Measurements from ENCODE around the gene ARHGAP18. TPM values are rescaled to one million over a fixed set of nuclear protein-coding genes. Genes with fewer than 3 reads are reported as not detected.

Gene ARHGAP18
- total and polyA plus RNA-seq, 2 donors: 4.9 to 39.5 TPM

DNA sequence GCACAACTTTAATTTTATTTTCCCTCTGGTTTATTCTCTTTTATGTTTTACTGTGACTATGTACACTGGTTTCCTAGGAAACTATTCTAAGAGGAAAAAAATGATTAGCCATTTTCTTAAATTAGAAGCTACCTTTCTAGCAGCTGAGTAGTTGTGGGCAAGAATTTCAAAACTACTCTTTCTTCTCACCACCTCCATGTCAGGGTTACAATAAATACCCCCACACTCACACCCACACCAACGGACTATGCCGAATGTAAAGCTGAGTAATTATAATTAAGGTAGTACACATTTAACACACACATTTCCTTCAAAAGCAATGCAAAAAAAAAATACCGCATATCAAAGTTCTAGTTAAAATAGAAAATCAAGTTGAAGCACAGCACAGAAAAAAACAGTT lies 78.9 kb downstream of the ARHGAP18 start:
- Histone ChIP-seq H3K4me1 (ENCODE audit: insufficient read depth) (no peaks in the 10 kb centered on the region), H3K27ac (ENCODE audit: low read depth) (no peak overlapping the region), H3K4me3 (ENCODE audit: low read depth, low read length) (no peak overlapping the region), H3K36me3 (ENCODE audit: insufficient read depth) (peaks cover 2% of the 10 kb centered on the region)
- no peak for DNase-seq (ENCODE audit: extremely low spot score)
- 86% methylated on average over 3 of the region's 3 CpGs for WGBS

DNA sequence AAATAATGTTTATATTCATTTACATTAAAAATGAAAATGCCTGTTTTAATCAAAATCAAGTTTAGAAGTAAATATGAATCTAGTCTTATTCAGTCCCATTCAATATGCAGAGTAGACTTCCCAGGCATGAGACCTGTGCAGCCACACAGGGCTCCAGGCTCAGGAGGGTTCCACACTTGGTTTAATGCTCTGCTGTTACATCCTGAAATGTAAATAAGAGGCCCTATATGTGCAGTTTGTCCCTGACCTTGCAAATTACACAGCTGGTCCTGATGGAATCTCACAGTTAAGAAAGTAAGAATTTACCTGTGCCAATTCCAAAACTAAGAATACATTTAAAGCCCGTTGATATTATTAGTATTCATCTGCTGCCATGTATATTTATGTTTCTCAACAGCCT lies 79.4 kb downstream of the ARHGAP18 start:
- DNase-seq (ENCODE audit: extremely low spot score): no peak
- no peaks in the 10 kb centered on the region for H3K36me3 ChIP-seq (ENCODE audit: insufficient read depth)
- WGBS: 81% methylated on average over 1 of the region's 1 CpG
- H3K27ac ChIP-seq (ENCODE audit: low read depth): no peak overlapping the region
- no peaks in the 10 kb centered on the region for H3K4me1 ChIP-seq (ENCODE audit: insufficient read depth)
- H3K4me3 ChIP-seq (ENCODE audit: low read depth, low read length): no peak overlapping the region

DNA sequence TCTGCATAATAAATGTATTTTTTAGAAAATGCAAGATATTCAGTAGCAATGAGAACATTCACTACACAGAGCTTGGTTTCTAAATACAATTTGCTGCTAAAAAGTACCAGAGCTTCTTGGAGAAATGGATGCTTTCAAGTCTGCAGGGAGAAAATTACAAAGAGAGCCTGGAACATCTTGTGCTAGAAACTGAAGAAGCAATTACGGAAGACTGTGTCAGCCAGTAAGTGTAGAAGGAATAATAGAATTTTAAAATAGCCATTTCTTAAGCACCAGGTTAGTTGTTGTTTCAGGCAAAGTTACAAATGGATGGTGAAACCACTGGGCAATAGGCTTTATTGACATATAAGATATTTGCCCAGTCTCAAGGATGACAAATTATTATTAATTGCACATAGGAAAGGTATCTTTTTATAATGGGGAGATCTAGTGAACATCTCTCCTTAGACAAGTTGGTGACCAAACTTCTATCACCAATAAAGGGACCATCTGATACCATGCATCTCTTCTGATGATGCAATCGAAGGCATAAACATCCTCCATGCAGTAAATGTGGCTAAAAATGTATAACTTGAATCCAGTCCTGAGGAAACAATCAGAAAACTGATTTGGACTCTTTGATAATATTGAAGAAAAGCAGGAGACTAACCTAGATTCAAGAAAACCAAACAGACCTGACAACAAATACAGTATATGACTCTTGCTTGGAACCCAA lies 81.7 kb downstream of the ARHGAP18 start:
- Histone ChIP-seq H3K27ac (ENCODE audit: low read depth) (no peak overlapping the region), H3K4me3 (ENCODE audit: low read depth, low read length) (no peak overlapping the region), H3K4me1 (ENCODE audit: insufficient read depth) (no peaks in the 10 kb centered on the region), H3K36me3 (ENCODE audit: insufficient read depth) (no peaks in the 10 kb centered on the region)
- no peak for DNase-seq (ENCODE audit: extremely low spot score)
- WGBS: 99% methylated on average over 2 of the region's 2 CpGs

DNA sequence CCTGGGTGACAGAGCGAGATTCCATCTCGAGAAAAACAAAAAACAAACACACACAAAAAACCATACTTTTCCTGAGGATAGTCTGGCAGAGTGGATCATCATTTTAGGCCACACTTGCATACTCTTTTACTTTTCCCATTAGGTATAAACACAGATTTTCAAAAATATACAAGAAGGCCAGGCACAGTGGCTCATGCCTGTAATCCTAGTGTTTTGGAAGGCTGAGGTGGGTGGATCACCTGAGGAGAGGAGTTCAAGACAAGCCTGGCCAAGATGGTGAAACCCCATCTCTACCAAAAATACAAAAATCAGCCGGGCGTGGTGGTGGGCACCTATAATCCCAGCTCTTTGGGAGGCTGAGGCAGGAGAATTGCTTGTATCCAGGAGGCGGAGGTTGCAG lies 85.5 kb downstream of the ARHGAP18 start:
- H3K4me3 ChIP-seq (ENCODE audit: low read depth, low read length): no peak overlapping the region
- 87% methylated on average over 5 of the region's 5 CpGs for WGBS
- no peak for DNase-seq (ENCODE audit: extremely low spot score)
- H3K4me1 ChIP-seq (ENCODE audit: insufficient read depth): no peaks in the 10 kb centered on the region
- H3K36me3 ChIP-seq (ENCODE audit: insufficient read depth): no peaks in the 10 kb centered on the region
- H3K27ac ChIP-seq (ENCODE audit: low read depth): no peak overlapping the region

DNA sequence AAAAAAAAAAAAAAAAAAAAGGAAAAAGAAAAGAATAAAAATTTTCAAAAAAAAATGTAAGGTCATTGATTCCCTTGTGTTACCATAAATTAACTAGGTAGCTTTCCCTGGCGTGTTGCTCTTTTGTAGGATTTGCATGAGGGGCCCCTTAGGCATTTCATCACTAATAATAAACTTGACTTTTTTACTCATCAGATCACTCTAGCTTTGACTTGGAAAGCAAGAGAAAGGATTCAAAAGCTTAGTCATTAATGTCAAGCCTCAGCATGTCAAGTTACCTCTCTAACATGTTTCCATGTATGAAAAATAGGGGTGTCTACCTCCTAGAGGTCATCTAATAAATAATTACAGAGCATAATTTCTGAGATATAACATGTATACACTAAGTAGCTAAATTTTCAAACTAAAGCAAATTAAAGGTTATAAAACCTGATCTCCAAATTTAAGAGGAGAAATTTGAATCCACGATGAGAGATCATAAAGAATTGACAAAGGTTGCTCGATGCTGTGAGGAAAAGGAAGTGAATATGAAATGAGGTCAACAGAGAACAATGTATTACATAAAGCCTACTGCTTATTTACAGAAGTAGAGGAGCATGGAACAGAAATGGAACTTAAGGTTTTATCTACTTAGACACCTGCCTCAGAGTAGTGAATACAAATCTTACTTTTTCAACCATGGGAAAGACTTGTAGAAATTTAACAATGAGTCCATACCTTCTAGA lies 86.8 kb downstream of the ARHGAP18 start:
- no peaks in the 10 kb centered on the region for H3K36me3 ChIP-seq (ENCODE audit: insufficient read depth)
- 79% methylated on average over 3 of the region's 3 CpGs for WGBS
- H3K4me3 ChIP-seq (ENCODE audit: low read depth, low read length): no peak overlapping the region
- no peak for DNase-seq (ENCODE audit: extremely low spot score)
- H3K4me1 ChIP-seq (ENCODE audit: insufficient read depth): no peaks in the 10 kb centered on the region
- no peak overlapping the region for H3K27ac ChIP-seq (ENCODE audit: low read depth)

DNA sequence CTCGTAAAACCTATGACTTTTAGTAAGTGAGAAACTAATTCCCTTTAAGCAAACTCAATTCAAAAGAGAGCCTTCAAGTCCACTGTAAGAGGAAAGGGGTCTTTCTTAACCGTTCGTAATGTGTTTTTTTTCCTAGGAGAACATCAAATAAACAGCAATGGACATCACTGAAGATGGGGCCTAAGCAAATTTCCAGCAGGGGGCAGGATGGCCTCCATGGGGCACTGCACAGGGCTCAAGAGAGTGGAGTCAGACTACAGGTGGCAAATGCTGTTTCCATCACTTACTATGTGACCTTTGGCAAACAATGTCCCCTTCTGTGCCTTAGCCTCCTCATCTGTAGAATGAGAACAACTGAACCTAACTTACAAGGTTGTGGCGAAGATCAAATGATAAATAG lies 88.7 kb downstream of the ARHGAP18 start:
- no peaks in the 10 kb centered on the region for H3K4me1 ChIP-seq (ENCODE audit: insufficient read depth)
- DNase-seq (ENCODE audit: extremely low spot score): no peak
- no peak overlapping the region for H3K4me3 ChIP-seq (ENCODE audit: low read depth, low read length)
- H3K36me3 ChIP-seq (ENCODE audit: insufficient read depth): no peaks in the 10 kb centered on the region
- no peak overlapping the region for H3K27ac ChIP-seq (ENCODE audit: low read depth)
- WGBS: 86% methylated on average over 4 of the region's 4 CpGs

DNA sequence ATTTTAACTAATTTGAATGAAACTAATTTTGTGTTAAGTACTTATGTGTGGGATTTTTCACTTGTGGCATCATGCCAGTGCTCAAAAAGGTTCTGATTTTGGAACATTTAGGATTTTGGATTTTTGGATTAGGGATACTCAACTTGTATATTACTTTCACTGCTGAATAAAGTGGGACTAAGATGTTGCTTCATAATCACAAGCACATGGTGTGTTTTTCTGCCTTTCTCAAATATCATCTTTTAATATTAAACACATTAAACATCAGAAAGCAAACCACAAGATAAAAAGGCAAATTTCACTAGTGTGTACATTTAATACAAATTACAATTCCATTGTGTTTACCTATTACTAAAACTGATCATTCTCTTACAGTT lies 89.8 kb downstream of the ARHGAP18 start:
- no peak for DNase-seq (ENCODE audit: extremely low spot score)
- no peak overlapping the region for H3K4me3 ChIP-seq (ENCODE audit: low read depth, low read length)

DNA sequence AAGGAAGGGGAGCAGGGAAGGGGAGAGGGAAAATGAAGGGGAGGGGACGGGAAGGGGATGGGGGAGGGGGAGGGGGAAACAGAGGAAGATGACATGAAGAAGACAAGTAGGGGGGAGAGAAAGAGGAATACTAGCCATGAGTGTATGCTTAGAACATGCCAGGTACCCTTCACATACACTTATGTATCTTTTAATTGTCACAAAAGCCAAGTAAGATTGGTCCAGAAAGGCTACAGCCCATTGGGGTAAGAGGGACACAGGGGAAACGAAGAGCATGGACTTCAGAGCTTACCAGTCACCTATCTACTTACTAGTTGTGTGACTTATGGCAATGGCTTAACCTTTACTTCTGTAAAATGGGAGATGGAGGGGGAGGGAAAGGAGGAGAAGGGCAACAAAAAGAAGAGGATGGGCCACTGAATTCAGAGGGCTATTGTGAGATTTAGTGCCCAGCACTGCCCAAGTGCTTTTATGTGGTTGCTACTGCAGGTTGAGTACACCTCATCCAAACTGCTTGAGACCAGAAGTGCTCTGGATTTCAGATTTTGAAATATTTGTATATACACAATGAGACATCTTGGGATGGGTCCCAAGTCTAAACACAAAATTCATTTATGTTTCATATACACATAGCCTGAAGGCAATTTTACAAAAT lies 90.3 kb downstream of the ARHGAP18 start:
- Histone ChIP-seq H3K36me3 (ENCODE audit: insufficient read depth) (no peaks in the 10 kb centered on the region), H3K27ac (ENCODE audit: low read depth) (no peak overlapping the region), H3K4me3 (ENCODE audit: low read depth, low read length) (no peak overlapping the region), H3K4me1 (ENCODE audit: insufficient read depth) (no peaks in the 10 kb centered on the region)
- WGBS: 90% methylated on average over 2 of the region's 2 CpGs
- no peak for DNase-seq (ENCODE audit: extremely low spot score)

More for the DNA sequence above, 89.8 kb downstream of the ARHGAP18 start:
- H3K4me1 ChIP-seq (ENCODE audit: insufficient read depth): no peaks in the 10 kb centered on the region
- H3K36me3 ChIP-seq (ENCODE audit: insufficient read depth): no peaks in the 10 kb centered on the region
- H3K27ac ChIP-seq (ENCODE audit: low read depth): no peak overlapping the region

DNA sequence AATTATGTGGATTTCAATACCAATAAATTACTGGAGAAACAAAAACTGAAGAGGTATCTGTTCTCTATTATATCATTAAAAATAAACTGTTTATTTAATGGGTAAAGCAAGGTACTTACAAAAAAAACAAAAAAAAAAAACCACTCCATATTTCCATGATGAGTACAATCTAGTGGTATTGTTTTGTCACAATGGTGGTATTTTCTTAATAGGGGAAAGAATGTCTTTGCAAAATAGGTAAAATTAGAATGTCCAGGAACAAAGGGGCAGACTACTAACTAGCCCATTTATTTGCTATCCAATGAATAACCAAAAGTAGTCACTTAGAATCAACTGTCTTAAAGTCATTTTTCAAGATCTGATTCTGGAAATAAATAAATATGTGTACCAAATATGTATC lies 92.0 kb downstream of the ARHGAP18 start:
- H3K4me3 ChIP-seq (ENCODE audit: low read depth, low read length): no peak overlapping the region
- DNase-seq (ENCODE audit: extremely low spot score): no peak
- H3K27ac ChIP-seq (ENCODE audit: low read depth): no peak overlapping the region
- H3K36me3 ChIP-seq (ENCODE audit: insufficient read depth): no peaks in the 10 kb centered on the region
- H3K4me1 ChIP-seq (ENCODE audit: insufficient read depth): no peaks in the 10 kb centered on the region

DNA sequence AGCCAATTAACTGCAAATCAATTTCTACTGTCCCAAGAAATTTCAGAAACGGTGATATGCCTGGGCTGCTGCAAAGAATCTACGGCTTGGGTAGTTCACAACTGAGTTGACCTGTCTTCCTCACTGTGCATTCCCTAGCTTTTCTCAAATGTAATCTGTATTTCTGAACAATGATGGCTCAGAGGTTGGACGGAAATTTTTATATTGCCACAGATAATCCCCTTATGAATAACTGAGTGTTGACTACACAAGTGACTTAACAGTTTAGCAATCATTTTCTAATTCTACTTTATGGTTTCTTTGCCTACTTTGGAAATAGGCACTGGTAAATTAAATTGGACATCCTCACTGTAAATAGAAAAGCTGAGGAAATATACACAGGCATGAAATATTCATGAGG lies 94.5 kb downstream of the ARHGAP18 start:
- H3K4me1 ChIP-seq (ENCODE audit: insufficient read depth): no peaks in the 10 kb centered on the region
- 61% methylated on average over 3 of the region's 3 CpGs for WGBS

DNA sequence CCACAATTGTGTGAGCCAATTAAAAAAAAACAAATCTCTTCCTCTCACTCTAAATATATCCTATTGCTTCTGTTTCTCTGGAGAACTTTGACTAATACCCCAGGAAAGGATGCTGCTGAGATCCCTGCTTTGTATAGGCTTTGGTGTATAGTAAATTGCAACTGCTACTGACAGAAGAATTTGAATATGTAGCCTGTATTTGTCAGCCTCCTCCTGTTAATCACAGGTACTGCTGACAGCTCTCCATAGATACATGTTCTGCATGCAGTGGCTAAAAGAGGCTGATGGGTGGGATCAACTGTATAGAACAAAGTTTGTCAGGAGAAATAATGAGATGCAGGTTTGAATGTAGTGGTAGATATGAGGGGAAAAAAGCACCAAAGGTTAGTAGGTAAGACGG lies 95.0 kb downstream of the ARHGAP18 start:
- 98% methylated on average over 1 of the region's 1 CpG for WGBS
- Histone ChIP-seq H3K4me1 (ENCODE audit: insufficient read depth) (no peaks in the 10 kb centered on the region), H3K27ac (ENCODE audit: low read depth) (no peak overlapping the region), H3K4me3 (ENCODE audit: low read depth, low read length) (no peak overlapping the region), H3K36me3 (ENCODE audit: insufficient read depth) (peaks cover 1% of the 10 kb centered on the region)
- DNase-seq (ENCODE audit: extremely low spot score): no peak

More for the DNA sequence above, 94.5 kb downstream of the ARHGAP18 start:
- DNase-seq (ENCODE audit: extremely low spot score): no peak
- peaks cover 1% of the 10 kb centered on the region for H3K36me3 ChIP-seq (ENCODE audit: insufficient read depth)
- H3K27ac ChIP-seq (ENCODE audit: low read depth): no peak overlapping the region
- H3K4me3 ChIP-seq (ENCODE audit: low read depth, low read length): no peak overlapping the region

DNA sequence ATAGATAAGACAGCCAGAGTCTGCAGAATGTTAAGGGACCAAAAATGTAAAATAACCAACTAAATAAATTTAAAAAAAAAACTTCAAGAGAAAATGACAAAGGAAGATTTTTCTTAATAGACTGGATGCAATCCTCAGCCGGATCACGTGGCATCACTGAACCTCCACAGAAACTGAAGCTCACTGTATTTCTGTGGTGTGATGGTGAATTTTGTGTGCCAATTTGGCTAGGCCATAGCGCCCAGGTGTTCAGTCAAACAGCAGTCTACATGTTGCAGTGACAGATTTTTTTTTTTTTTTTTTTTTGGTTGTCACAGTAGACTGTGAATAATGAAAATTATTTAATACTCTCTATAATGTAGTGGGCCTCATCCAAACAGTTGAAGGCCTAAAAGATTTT lies 95.5 kb downstream of the ARHGAP18 start:
- no peak for DNase-seq (ENCODE audit: extremely low spot score)
- no peak overlapping the region for H3K27ac ChIP-seq (ENCODE audit: low read depth)
- WGBS: 93% methylated on average over 3 of the region's 3 CpGs
- H3K4me1 ChIP-seq (ENCODE audit: insufficient read depth): no peaks in the 10 kb centered on the region
- peaks cover 1% of the 10 kb centered on the region for H3K36me3 ChIP-seq (ENCODE audit: insufficient read depth)
- no peak overlapping the region for H3K4me3 ChIP-seq (ENCODE audit: low read depth, low read length)

DNA sequence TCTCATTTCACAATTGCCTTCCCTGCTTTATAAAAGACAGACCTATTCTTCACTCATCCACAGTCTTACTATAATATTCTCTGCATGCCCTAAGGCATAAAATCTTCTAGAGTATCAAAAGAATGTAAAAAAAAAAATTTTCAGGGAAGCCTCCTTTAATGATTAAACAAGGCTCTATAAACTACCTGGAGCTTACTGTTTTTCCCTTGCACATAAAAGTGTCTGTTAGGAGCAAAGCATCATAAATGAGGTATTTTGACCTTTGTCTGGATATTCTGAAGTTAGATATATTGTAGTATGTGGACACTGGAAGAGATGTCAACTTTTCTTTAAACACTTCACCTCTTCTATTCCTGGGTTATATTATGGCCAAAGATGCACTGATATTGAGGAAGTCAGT lies 97.5 kb downstream of the ARHGAP18 start:
- no peak overlapping the region for H3K27ac ChIP-seq (ENCODE audit: low read depth)
- H3K4me3 ChIP-seq (ENCODE audit: low read depth, low read length): no peak overlapping the region
- DNase-seq (ENCODE audit: extremely low spot score): no peak
- H3K4me1 ChIP-seq (ENCODE audit: insufficient read depth): no peaks in the 10 kb centered on the region
- peaks cover 1% of the 10 kb centered on the region for H3K36me3 ChIP-seq (ENCODE audit: insufficient read depth)

DNA sequence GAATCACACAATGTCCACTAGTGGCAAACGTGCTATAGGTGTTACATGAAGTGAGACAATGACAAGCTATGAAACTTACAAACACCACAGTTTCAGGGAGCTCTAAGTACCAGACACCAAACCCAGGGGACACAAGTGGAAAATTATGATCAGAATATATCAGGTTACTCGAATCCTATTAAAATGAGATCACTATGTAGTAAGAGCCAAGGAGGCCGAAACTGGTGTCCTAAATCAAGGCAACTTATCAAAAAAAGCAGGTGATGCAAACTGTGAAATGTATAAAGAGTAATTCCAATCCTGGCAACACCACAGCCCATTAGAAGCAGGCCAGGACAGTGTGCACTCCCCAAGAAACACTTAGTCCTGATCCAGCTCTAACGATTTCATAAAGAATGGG lies 100.3 kb downstream of the ARHGAP18 start:
- no peak for DNase-seq (ENCODE audit: extremely low spot score)
- no peaks in the 10 kb centered on the region for H3K4me1 ChIP-seq (ENCODE audit: insufficient read depth)
- H3K36me3 ChIP-seq (ENCODE audit: insufficient read depth): peaks cover 1% of the 10 kb centered on the region
- WGBS: 79% methylated on average over 4 of the region's 4 CpGs
- H3K27ac ChIP-seq (ENCODE audit: low read depth): no peak overlapping the region
- no peak overlapping the region for H3K4me3 ChIP-seq (ENCODE audit: low read depth, low read length)
